Measurements from ENCODE around the gene IL15RA.
"Not testable (repeated sequence)": the region's sequence is repeated elsewhere in the genome, so short reads cannot be mapped to it uniquely, and the experiment has no call there.

IL15RA gene

GRCh38 chr10:5949009-5949759, 28.2 kb downstream of the IL15RA start:
- peak; percentile 39 for DNase-seq

- DNase-seq, result no peak
Measured at GRCh38 chr10:5948208-5948585, 29.1 kb downstream of the IL15RA start.

- DNase-seq, result no peak
Measured at GRCh38 chr10:5947471-5948207, 29.7 kb downstream of the IL15RA start.

- no peak for DNase-seq
Measured at GRCh38 chr10:5946786-5947185, 30.6 kb downstream of the IL15RA start.

DNA sequence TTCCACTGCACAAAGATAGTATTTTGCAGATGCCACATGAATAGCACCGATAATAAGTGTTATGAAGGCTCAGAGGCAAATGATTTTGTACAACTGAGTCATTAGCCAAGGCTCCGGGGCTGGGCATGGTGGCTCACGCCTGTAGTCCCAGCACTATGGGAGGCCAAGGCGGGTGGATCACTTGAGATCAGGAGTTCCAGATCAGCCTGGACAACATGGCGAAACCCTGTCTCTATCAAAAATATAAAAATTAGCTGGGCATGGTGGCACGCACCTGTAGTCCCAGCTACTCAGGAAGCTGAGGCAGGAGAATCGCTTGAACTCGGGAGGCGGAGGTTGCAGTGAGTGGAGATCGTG, 30.9 kb downstream of the IL15RA start:
- not testable (repeated sequence) for DNase-seq

- peak; percentile 55 for DNase-seq
Measured at GRCh38 chr10:5945561-5946418, 31.6 kb downstream of the IL15RA start.

DNA sequence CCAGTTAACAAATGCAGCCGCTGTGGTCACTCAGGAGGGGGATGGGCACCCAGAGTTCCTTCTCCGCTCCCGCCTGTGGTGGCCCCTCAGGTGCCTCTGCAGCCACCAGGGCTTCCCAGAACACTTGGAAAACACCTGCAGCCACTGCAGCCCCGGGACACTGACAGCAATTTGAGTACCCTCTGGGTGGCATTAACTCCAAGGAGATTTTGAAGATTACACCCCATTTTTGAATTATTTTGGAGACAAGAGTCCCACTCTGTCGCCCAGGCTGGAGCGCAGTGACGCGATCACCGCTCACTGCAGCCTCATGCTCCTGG, 32.2 kb downstream of the IL15RA start:
- DNase-seq, result no peak

GRCh38 chr10:5944389-5945189, 32.8 kb downstream of the IL15RA start:
- no peak for DNase-seq

DNA sequence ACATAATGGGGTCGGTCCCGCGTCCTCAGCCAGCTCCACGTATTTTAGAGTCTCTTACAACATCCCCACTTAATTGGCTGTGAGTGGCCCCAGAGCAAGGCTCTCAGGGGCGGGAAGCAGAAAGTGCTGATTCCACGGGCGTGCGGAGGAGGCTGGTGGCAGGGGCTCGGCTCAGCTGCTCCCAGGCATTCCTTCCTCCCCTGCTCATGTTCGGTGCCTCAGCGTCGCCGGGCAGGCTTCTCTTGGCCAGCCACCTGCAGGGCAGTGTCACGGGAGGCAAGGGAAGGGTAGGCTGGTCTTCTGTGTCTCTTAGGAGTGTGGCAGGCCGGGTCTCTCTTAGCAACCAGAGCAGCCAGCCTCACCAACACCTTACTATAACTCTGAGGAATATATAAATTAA, 33.8 kb downstream of the IL15RA start:
- no peak for DNase-seq

DNA sequence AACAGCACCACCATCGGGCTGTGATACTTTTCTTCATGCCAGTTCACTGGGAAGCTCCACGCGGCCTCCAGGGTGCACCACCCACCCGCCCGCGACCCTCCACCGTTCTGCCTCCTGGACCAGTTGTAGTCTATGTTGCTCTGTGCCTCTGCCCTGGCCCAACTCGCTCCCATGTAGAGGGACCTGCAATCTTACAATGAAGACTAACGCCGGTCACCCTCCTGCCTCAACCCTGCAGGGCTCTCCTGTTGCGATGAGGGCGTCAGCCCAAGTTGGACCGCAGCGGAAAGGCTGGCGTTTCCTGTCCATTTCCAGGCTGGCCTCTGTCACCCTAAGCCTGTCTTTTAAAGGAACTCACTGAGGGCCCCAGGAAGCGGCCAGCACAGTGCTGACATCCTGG, 34.9 kb downstream of the IL15RA start:
- no peak for DNase-seq

DNA sequence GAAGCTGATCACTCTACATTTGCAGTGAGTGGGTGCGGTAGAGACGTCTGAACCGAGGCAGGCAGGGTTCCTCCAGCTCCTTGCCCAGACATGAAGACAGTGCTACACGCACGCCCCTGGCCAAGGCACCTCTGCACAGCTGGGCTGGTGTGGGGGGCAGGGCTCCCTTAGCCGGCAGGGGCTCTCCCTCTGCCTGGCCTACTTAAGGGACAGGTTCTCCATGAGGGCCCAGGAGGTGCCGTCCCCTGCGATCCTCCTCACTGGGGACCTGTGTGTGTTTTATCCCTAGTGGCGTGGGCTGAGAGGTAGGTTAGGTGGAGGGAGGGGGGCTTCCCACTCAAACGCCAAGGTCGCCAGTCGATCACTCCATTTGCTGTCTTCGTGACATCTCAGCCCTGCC, 35.3 kb downstream of the IL15RA start:
- DNase-seq, result no peak

GRCh38 chr10:5941579-5941978, 35.8 kb downstream of the IL15RA start:
- no peak for DNase-seq

DNA sequence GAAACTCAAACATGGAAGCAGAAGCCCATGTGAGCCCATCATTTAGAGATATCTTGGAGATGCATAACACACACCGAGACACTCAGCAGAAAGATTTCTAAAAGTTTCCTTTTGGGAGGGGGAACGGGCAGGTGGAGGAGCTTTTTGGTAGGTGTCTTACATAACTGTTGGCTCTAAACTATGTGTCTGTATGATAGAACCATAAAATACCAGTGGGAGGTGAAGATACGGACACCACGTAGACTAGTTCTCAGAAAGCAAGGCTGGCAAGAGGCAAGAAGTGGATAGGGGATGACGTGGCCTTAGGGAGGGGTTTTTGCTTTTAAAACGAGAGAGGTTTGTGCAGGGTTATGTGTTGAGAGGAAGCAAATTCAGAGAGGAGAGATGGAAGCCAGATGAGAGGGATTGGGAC, 36.5 kb downstream of the IL15RA start:
- no peak for DNase-seq

GRCh38 chr10:5938291-5938690, 39.1 kb downstream of the IL15RA start:
- DNase-seq, result no peak

GRCh38 chr10:5937016-5937415, 40.3 kb downstream of the IL15RA start:
- DNase-seq, result no peak

GRCh38 chr10:5935628-5936027, 41.7 kb downstream of the IL15RA start:
- DNase-seq, result no peak

- DNase-seq, result no peak
Measured at GRCh38 chr10:5933909-5934546, 43.3 kb downstream of the IL15RA start.

GRCh38 chr10:5932345-5932744, 45.0 kb downstream of the IL15RA start:
- DNase-seq, result no peak

GRCh38 chr10:5930272-5930671, 47.1 kb downstream of the IL15RA start:
- DNase-seq, result no peak

- no peak for DNase-seq
Measured at GRCh38 chr10:5929442-5929841, 47.9 kb downstream of the IL15RA start.

DNA sequence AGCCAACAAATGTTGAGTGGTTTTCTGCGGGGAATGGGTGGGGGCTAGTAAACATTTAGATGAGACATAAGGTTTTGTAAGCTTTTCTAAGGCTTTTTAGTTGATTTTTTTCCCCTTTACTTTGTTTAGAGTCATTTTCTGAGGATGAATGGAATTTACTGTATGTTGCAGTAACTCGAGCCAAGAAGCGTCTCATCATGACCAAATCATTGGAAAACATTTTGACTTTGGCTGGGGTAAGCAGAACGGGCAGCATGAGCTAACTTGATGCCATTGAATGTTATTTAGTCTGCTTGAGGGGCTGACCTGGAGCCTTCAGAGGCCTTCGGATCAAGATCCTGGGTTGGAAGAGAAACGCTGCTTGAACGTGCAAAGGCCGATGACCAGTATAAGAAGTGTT, 50.0 kb downstream of the IL15RA start:
- DNase-seq, result no peak

- no peak for DNase-seq
Measured at GRCh38 chr10:5924889-5925288, 52.5 kb downstream of the IL15RA start.

- no peak for DNase-seq
Measured at GRCh38 chr10:5921746-5922145, 55.6 kb downstream of the IL15RA start.

Data from MV-4-11 (cell line).